Lower leg skin (tissue), 4 donors: ENCODE measurements around the gene MRAS. TPM values are rescaled to one million over a fixed set of nuclear protein-coding genes. Genes with fewer than 3 reads are reported as not detected.
"Not testable (repeated sequence)": the region's sequence is repeated elsewhere in the genome, so short reads cannot be mapped to it uniquely, and the experiment has no call there.

Source experiments
- DNase-seq, 2 donors: peaks; one replicate each; pipeline ENCODE4 v3.0.0-alpha.2; 2019; ENCODE audit warnings: low spot score in 2 of 2
- H3K4me3 ChIP-seq: fragments of 200-600 bp; sonication (generic); 2 replicates; pipeline ENCODE4 v1.5.1; 2017; ENCODE audit warnings: mild to moderate bottlenecking, low read depth; ENCODE audit not compliant: poor library complexity, severe bottlenecking
- CTCF ChIP-seq, 3 donors: fragments of 450-650 bp; IDR thresholded peaks; one replicate each; pipeline ENCODE4 v1.5.1; 2016; ENCODE audit warnings: antibody characterized with exemption in 3 of 3, mild to moderate bottlenecking in 3 of 3, moderate library complexity in 2 of 3
- POLR2A ChIP-seq, 2 donors: fragments of 450-650 bp; IDR thresholded peaks; one replicate each; pipeline ENCODE4 v1.6.1; 2016 to 2017; ENCODE audit warnings: antibody characterized with exemption in 2 of 2, mild to moderate bottlenecking in 1 of 2, moderate library complexity in 1 of 2
- WGBS, 2 donors: methylation state at CpG; one replicate each; pipeline ENCODE4 v1.1.5; 2018; 5-methylcytosine and 5-hydroxymethylcytosine counted together
- intact Hi-C: fragments of 100-400 bp; cut with DNase I; formaldehyde crosslinking; loops from one replicate; pipeline ENCODE4 v1.15.0; 2023; ENCODE audit warnings: low total_unique reads
- total RNA-seq, 4 donors: library from RNA; depleted of rRNA; stranded (reverse); fragments of >200 nt; gene quantifications; one replicate each; pipeline ENCODE4 v1.1.0, GENCODE V29; 2016

MRAS gene
- total RNA-seq, 4 donors from 2014 or later, result 6.3 to 22.2 (median 10.3) TPM

GRCh38 chr3:138376663-138377062 lies 28.3 kb downstream of the MRAS start:
- 77 to 87% methylated on average over 2 of the region's 2 CpGs for WGBS, 2 donors
- H3K4me3 ChIP-seq, result no peak overlapping the region
- intact Hi-C loops, result no loop called here
- no peak for DNase-seq
- no peak for TF ChIP-seq CTCF (IDR thresholded peaks at IDR 0.05)
- TF ChIP-seq POLR2A (IDR thresholded peaks at IDR 0.05), result no peak

GRCh38 chr3:138377212-138377611 lies 28.8 kb downstream of the MRAS start:
- WGBS, 2 donors, result 95% methylated on average over 11 of the region's 11 CpGs
- DNase-seq, H3K4me3 ChIP-seq, intact Hi-C loops: not testable (repeated sequence)

GRCh38 chr3:138377804-138378203 lies 29.4 kb downstream of the MRAS start:
- intact Hi-C loops, result no loop called here
- WGBS, 2 donors, result 75 to 86% methylated on average over 5 of the region's 5 CpGs

GRCh38 chr3:138378331-138378730 lies 30.0 kb downstream of the MRAS start:
- H3K4me3 ChIP-seq, result no peak overlapping the region
- no peak for DNase-seq
- no peak for TF ChIP-seq POLR2A (IDR thresholded peaks at IDR 0.05)
- no peak for TF ChIP-seq CTCF (IDR thresholded peaks at IDR 0.05)
- intact Hi-C loops, result no loop called here
- WGBS, 2 donors, result 88 to 94% methylated on average over 5 of the region's 5 CpGs

More at GRCh38 chr3:138377804-138378203, 29.4 kb downstream of the MRAS start:
- no peak overlapping the region for H3K4me3 ChIP-seq
- DNase-seq, result no peak
- TF ChIP-seq POLR2A (IDR thresholded peaks at IDR 0.05) (no peak), CTCF (IDR thresholded peaks at IDR 0.05) (no peak)

GRCh38 chr3:138378990-138379389 lies 30.6 kb downstream of the MRAS start:
- DNase-seq, result no peak
- no peak overlapping the region for H3K4me3 ChIP-seq
- 88 to 89% methylated on average over 1 of the region's 1 CpG for WGBS, 2 donors
- no peak for TF ChIP-seq CTCF (IDR thresholded peaks at IDR 0.05)
- no peak for TF ChIP-seq POLR2A (IDR thresholded peaks at IDR 0.05)
- intact Hi-C loops, result no loop called here

GRCh38 chr3:138381413-138381901 lies 33.1 kb downstream of the MRAS start:
- intact Hi-C loops, result no loop called here
- no peak overlapping the region for H3K4me3 ChIP-seq
- TF ChIP-seq POLR2A (IDR thresholded peaks at IDR 0.05) (no peak), CTCF (IDR thresholded peaks at IDR 0.05) (no peak)
- WGBS, 2 donors, result 58 to 64% methylated on average over 5 of the region's 5 CpGs
- DNase-seq, result no peak
